GM21515 (cell line): ENCODE measurements around the gene KCTD8.
"Not testable (repeated sequence)": the region's sequence is repeated elsewhere in the genome, so short reads cannot be mapped to it uniquely, and the experiment has no call there.

ENCODE experiments used
- ATAC-seq: cut with Tn5 transposase; IDR thresholded peaks from one replicate; pipeline ENCODE4 v1.9.1; 2021; ENCODE audit not compliant: unreplicated experiment

KCTD8 gene

DNA sequence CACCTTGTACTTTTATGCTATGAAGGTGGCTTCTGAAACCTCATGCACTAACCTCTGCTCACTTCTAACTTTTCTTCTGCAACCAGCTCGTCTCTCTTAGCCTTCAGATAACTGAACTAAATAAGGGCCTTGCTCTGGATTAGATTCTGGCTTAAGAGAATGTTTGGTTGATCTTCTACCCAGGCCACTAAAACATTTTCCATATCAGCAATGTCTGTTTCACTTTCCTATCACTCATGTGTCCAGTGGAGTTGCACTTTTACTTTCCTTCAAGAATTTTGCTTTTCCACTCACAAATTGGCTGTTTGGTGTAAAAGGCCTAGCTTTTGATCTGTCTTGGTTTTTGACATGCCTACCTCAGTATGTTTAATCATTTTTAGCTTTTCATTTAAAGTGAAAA lies 105.8 kb downstream of the KCTD8 start:
- no peak for ATAC-seq

DNA sequence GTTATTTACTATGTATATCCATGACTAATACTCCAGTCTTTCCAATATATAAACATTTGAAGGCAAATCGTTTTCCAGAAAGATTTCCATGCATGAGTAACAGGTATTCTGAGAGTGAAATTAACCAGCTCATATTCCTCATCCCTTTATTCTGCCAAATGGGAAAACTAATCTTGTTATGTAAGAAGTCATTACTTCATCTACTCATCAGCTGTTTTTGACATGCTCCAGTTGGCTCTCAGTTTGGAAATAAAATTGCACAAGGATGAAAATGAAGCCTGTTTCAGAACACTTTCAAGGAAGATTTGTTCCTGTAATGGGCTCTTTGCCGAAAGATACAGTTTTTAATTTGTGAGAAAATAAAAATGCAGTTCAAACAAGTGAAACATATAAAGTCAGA lies 121.9 kb downstream of the KCTD8 start:
- ATAC-seq, result no peak

DNA sequence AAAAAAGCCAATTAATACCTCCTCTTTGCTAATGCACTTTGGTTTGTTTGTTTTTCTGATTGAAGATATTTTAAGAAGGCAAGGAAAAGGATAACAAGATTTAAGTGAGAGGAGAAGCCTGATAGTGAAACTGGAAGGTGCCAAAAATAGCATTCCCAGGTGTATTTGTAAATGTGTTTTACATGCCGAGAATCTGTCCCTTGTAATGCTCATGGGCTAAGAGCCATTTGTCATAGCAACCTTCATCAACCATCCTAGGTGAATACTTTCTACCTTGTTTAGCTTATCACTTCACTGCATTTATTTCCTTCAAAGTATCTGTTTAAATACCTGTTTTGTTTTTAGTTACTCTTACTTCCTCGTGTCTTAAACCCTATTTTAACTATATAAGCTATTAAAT lies 127.8 kb downstream of the KCTD8 start:
- no peak for ATAC-seq

DNA sequence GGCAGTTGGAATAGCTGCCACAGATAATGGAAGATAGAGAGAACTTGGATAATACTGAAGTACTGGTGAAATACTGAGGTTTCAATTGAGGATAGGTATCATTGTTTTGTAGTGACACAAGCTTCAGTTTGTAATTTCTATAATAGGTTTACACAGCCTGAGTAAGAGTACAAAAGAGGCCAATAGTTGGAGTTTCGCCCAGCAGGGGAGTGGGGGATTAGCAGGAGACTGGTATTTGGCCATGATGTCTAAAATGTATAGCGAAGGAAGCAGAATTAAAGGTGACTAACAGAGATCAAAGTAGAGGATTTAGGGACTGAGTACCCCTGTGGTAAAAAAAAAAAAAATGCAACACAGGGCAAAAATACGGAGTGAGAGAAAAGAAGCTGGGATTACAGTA lies 129.5 kb downstream of the KCTD8 start:
- no peak for ATAC-seq

DNA sequence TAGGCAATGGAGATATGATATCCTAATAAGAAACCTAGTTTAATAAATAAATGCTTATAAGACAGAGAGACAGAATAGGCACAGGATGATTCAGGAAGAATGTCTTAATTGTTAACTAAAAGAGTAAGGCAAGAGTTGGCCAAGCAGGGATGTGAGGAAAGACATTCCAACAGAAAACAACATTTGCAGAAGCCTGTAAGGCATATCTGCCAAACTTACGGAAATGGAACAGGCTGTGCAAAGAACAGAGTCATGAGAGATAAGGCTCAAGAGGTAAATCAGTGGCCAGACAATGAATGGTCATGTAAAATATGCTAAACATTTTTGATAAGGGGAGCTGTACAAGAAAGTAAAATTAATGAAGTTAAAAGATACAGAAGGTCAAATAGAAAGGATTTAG lies 134.9 kb downstream of the KCTD8 start:
- ATAC-seq, result no peak

DNA sequence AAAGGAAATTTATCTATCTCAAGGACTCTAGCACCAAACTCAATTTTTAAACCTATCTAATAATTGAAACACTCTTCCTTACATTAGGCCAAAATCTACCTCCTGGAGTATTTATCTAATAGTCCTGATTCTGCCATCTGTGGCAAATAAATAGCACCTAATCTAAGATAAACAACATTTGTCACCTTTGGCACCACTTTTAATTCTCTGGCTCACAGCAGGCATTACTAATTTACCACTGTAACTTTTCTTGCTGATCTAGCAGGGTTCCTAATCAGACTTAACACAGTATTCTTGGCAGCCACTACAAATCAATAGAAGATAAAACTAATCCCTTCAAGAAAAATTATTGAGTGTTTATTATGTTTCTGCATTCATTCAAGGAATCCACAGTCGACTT lies 161.1 kb downstream of the KCTD8 start:
- no peak for ATAC-seq

DNA sequence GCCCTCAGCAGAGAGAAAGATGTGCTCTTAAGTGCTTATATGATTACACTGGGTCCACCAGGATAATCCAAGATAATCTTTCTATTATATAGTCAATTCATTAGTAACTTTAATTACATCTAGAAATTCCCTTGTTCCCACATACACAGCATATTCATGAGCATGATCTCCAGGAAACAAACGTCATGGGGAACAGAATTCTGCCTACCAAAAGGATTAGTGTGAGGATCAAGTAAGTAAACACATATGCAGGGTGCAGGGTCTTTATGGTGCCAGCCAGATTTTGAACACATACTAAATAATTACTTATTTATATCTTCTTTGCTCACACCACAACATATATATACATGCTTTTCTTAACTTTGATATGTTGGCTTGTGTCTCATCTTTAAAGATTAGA lies 169.1 kb downstream of the KCTD8 start:
- no peak for ATAC-seq

DNA sequence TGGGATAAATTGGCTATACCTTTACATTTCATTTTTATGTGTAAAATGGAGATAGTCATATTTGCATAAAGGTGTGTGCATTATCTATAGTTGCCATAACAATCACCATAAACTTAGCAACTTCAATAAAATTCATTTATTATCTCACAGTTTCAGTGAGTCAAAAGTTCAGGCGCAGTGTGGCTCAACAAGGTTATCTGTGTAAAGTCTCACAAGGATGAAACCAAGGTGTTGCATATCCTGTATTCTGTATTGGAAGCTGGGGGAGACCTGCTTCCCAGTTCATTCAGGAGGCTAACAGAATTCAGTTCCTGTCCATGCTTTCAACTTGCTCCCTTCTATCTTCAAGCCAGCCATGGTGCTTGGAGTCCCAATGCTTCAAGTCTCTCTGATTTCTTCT lies 169.5 kb downstream of the KCTD8 start:
- ATAC-seq, result no peak

DNA sequence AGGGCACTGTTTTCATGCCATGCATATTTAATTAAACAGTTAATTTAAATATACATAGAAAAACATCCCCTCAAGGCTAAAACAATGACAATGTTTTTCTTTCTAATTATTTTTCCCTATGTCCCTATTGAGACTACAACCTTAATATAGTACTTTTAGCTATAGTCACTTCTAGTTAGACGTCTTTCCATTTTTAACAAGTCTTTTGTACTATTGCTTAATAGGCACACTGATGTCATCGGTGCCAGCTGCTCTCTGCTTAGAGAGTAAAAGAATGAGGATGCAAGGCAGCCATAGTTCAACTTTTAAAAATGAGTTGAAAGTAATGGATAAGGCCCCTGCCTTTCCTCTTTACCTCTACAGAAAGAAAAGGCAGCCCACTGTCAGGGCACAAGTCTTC lies 191.1 kb downstream of the KCTD8 start:
- ATAC-seq, result no peak

DNA sequence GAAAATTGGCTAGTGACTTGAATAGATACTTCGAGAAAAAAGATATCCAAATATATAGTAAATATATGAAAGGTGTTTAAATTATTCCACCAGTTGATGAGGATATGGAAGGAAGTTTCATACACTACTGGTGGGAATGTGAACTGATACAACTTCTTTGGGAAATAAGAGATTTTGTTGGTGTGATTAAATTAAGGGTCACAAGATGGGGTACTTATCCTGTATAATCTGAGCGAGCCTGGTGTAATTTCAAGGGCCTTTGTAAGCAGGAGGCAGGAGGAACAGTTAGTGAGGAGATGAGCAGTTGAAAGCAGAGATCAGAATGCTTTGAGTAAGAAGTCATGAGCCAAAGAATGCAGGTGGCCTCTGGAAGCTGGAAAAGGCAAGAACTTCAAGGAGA lies 192.2 kb downstream of the KCTD8 start:
- ATAC-seq, result no peak

DNA sequence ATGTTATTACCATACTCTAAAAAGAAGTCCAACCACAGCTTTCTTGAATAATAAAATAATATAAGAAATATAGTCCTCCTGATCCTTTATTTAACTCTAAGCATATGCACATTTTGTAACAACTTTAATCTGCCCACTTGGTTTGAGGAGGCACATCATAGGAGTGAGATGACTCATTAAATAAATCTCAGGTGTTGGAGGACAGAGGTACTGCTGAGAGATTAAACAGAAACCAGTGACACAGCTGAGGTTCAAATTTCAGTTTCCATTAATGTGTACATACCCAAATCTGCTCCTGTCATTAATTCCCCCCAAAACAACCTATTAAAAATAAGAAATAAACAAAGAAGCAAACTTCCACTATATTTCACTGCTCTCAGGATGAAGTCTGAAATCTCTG lies 211.0 kb downstream of the KCTD8 start:
- ATAC-seq, result no peak

DNA sequence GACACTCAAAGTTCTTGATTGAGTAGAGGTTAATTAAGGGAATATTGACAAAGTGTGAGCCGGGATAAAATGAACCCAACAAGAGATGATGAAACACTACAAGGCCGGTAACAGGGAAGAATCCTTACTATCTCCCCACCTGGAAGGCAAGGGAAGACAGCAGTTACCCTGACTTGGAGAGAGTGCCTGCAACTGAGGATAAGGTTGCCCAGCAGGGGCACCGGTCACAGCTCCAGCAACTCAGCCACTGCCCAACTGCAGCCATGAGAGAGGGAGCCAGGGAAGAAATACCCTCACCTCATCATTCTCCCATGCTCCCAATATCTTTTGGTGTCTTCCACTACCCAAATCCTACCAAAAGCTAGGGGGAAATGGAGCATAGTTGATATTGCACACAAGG lies 212.7 kb downstream of the KCTD8 start:
- no peak for ATAC-seq

DNA sequence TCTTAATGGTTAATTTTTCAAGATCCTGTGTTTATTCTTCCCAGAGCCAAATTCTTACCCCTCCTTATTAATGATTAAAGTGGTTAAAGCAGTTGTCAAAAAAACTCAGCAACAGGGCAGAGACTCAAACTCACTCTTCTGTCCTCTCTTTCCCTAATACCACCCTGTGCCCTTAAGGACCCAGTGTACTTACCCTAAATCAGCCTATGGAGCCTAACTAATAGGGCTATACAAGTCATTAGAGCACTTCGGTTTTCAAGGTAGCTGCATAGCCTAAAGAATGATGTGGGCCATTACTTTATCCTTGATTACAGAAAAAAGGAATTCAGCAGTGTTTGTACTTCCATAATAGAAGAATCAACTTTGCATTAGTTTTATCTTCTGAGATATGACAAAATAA lies 216.3 kb downstream of the KCTD8 start:
- no peak for ATAC-seq

DNA sequence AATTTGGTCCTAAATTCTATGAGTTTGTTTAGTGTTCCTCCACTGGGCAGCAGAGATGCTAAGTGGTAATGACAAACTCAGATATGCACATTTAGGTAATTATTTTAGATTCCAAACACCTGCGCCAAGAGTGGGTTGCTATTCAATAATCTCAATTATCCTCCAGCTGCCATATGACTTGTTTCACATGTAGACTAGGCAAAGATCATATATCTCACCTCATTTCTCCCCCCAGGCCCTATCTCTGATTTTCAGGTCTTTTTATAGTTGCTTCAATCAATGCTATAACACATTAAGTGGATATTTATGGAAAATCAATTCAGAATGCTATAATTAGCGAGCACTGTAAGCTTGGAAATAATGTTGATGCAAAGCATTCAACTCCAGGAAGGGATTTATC lies 217.6 kb downstream of the KCTD8 start:
- ATAC-seq, result no peak

DNA sequence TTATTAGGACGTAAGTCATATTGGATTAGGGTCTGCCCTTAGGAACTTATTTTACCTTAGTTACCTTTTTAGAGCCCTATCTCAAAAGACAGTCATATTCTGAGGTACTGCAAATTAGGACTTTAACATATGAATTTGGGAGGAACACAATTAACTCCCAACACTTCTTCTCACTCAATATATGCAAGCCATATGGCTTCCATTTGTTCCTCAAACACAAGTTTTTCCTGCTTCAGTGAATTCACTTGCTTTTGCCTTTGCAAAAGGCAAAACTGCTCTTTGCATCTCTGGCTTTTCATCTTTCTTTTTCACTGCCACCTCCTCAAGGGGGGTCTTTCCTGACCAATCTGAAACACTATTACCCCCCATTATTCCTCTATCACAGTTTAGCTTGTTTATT lies 220.3 kb downstream of the KCTD8 start:
- no peak for ATAC-seq

DNA sequence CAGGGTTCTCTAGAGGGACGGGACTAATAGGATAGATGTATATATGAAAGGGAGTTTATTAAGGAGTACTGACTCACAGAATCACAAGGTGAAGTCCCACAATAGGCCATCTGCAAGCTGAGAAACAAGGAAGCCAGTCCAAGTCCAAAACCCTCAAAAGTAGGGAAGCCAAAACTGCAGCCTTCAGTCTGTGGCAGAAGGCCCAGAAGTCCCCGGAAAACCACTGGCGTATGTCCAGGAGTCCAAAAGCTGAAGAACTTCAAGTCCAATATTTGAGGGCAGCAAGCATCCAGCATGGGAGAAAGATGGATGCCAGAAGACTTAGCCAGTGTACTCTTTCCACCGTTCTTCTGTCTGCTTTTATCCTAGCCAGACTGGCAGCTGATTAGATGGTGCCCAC lies 227.2 kb downstream of the KCTD8 start:
- no peak for ATAC-seq

DNA sequence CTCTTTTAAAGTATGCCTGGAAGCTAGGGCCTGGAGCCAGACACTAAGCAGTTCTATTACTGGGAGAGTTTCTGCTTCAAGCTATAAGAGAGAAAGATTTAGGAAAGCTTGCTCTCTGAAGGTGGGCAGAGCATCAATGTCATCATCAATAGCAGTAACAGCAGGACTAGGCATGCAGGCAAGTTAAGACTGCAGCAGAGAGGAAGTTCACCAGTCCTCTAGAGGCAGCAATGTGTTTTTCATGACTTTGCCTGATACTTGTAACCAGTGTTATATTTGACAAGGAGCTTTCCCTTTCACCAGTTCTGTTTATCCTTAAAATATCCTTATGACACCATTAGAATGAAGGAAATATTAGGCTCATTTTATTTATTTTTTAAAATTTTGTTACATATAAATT lies 237.9 kb downstream of the KCTD8 start:
- no peak for ATAC-seq

DNA sequence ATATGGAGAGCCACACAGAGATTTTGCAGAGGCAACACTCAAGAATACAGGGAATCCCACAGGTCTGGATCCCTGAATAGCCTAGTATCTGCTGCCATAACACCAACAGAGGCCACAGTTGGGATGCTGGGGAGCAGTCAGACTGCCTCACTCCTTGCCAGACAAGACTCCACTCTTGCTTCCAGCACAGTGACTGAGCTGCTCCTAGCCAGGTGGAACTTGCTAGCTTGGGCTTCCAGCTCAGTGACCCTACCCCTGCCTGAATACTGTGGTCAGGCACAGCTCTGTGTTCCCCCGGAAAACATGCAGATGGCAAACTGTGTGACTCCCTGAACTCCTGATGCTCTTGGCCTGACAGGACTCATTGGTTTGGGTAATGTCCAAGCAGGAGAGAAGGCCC lies 251.8 kb downstream of the KCTD8 start:
- ATAC-seq, result no peak

DNA sequence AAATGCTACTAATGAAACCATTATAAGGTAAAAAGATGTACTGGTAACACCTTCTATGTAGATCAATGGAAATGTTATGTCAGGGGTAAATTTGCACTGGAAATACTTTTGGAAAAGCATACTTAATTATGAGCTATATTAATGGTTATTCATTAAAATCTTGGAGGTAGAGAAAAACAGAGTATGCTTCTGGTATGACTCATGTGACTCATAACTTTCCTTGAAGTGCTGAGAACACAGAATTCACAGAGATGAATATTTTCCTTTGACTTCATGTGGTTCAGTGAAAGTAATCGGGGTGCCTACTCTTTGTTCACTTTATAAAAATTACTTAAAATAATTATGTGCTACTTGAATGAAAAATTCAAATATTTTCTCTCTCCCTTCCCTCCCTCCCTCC lies 254.2 kb downstream of the KCTD8 start:
- no peak for ATAC-seq

DNA sequence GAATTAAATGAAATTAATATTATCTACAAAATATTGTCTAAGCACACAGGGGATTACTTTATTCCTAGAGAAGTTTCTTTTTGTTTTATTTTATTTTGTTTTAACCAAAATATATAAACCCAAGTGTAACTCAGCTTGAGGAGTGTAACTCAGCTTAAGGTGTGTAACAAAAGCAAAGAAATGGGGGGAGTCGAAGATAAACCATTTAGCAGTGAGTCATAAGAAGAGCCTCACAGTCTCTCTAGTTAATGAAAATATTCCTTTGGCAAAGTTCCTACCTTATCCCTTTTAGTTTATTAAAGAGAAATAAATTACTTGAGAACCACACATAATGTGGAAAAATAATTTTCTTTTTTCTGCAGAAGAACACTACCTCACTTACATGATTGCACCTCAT lies 261.8 kb downstream of the KCTD8 start:
- ATAC-seq, result no peak

DNA sequence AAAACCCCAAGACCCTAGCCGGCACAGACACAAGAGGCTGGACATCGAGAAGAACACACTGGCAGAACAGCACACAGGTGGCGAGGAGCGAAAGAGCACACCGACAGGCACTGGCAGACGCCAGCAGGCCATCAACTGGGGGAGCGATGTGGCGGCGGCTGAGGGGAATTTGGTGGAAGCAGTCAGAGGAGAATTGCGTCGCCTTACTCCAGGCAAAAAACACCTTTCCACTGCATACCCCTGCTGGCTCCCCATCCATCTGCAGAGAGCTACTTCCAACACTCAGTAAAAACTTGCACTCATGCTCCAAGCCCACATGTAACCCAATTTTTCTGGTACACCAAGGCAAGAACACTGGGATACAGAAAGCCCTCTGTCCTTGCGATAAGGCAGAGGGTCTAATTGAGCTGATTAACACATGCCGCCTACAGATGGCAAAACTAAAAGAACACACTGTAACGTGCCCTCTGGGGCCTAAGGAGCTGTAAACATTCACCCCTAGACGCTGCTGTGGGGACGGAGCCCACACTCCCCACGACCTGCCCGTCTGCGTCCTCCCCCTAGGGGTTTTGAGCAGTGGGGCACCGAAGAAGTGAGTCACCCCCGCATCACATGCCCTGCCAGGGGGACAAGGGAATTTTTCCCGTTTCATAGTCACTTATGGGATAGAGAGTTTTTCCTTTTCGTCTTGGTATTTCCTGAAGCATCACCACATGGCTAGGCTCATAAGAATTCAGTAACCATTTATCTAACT lies 262.3 kb downstream of the KCTD8 start:
- ATAC-seq, result no peak

DNA sequence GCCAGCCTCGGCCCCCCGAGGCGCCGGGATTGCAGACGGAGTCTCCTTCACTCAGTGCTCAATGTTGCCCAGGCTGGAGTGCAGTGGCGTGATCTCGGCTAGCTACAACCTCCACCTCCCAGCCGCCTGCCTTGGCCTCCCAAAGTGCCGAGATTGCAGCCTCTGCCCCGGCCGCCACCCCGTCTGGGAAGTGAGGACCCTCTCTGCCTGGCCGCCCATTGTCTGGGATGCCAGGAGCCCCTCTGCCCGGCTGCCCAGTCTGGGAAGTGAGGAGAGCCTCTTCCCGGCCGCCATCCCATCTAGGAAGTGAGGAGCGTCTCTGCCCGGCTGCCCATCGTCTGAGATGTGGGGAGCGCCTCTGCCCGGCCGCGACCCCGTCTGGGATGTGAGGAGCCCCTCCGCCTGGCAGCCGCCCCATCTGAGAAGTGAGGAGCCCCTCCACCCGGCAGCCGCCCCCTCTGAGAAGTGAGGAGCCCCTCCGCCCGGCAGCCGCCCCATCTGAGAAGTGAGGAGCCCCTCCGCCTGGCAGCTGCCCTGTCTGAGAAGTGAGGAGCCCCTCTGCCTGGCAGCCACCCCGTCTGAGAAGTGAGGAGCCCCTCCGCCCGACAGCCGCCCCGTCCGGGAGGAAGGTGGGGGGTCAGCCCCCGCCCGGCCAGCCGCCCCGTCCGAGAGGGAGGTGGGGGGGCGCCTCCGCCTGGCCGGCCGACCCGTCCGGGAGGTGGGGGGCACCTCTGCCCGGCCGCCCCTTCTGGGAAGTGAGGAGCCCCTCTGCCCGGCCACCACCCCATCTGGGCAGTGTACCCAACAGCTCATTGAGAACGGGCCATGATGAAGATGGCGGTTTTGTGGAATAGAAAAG lies 266.9 kb downstream of the KCTD8 start:
- not testable (repeated sequence) for ATAC-seq

DNA sequence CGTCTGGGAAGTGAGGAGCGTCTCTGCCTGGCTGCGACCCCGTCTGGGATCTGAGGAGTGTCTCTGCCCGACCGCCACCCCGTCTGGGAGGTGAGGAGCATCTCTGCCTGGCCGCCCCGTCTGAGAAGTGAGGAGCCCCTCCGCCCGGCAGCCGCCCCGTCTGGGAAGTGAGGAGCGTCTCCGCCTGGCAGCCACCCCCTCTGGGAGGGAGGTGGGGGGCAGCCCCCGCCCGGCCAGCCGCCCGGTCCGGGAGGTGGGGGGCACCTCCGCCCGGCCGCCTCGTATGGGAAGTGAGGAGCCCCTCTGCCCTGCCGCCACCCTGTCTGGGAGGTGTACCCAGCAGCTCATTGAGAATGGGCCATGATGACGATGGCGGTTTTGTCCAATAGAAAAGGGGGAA lies 280.8 kb downstream of the KCTD8 start:
- not testable (repeated sequence) for ATAC-seq
